ENCODE data around the gene LYRM7. TPM values are rescaled to one million over a fixed set of nuclear protein-coding genes. Genes with fewer than 3 reads are reported as not detected.

LYRM7 gene
- total RNA-seq, 1 donor from 2014 or later = 6.1 TPM

DNA sequence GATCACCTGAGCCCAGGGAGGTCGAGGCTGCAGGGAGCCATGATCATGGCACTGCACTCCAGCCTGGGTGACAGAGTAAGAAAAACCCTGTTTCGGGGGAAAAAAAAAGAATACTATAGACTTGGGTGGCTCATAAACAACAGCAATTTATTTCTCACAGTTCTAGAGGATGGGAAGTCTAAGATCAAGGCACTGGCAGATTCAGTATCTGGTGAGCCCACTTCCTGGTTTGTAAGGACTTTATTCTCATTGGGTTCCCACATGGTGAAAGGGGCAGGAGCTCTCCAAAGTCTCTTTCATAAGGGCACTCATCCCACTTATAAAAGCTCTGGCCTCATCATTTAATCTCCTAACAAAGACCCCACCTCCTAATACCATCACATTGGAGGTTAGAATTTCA is 14.4 kb upstream of the LYRM7 start:
- Mint-ChIP-seq H3K4me1 (ENCODE audit: low read depth) (peaks cover 2% of the 10 kb centered on the region), H3K27me3 (no peaks in the 10 kb centered on the region), H3K9me3 (ENCODE audit: low read depth) (no peaks in the 10 kb centered on the region), H3K4me3 (ENCODE audit: low read depth) (no peak overlapping the region), H3K36me3 (ENCODE audit: insufficient read depth) (peaks cover 11% of the 10 kb centered on the region), H3K27ac (no peak overlapping the region)
- TF ChIP-seq, protein P1, sequence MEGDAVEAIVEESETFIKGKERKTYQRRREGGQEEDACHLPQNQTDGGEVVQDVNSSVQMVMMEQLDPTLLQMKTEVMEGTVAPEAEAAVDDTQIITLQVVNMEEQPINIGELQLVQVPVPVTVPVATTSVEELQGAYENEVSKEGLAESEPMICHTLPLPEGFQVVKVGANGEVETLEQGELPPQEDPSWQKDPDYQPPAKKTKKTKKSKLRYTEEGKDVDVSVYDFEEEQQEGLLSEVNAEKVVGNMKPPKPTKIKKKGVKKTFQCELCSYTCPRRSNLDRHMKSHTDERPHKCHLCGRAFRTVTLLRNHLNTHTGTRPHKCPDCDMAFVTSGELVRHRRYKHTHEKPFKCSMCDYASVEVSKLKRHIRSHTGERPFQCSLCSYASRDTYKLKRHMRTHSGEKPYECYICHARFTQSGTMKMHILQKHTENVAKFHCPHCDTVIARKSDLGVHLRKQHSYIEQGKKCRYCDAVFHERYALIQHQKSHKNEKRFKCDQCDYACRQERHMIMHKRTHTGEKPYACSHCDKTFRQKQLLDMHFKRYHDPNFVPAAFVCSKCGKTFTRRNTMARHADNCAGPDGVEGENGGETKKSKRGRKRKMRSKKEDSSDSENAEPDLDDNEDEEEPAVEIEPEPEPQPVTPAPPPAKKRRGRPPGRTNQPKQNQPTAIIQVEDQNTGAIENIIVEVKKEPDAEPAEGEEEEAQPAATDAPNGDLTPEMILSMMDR (IDR thresholded peaks at IDR 0.05; ENCODE audit: unreplicated experiment) = no peak
- DNase-seq (ENCODE audit: low spot score, unreplicated experiment) = no peak

DNA sequence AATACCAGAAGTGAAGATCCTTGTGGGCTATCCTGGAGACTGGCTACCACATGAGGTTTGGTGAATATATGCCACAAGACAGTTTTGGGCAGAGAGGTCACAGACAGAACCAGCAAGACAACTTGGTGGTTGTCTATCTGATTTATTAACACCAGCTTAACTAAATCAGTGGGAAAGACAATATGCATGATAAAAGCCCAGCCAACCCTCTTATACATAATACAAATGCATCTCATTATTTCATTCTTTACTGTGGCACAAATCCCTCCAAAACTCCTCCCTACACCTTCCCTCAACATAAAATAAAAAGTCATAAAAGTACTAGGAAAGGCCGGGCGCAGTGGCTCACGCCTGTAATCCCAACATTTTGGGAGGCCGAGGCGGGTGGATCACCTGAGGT is 13.8 kb upstream of the LYRM7 start:
- H3K27me3 Mint-ChIP-seq = no peaks in the 10 kb centered on the region

DNA sequence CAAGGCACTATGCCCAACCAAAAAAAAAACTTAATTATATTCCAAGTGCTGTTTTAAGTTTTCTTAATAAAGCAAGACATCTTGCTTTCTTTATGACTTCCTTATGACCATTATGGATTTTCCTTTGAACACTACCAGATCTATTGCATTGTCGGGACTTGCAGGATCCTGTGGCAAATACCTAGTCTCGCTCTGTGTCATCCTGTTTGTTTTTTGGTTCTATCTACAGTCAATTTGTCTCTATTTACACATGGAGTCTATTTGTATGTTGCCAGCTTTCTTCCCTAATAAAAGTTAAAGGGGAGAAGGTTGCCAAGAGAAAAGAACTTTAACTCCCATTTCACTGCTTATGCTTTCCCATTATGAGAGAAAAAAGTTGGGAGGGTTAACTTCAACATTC is 10.6 kb upstream of the LYRM7 start:
- TF ChIP-seq, protein P1 (IDR thresholded peaks at IDR 0.05; ENCODE audit: unreplicated experiment) = no peak
- Mint-ChIP-seq H3K4me3 (ENCODE audit: low read depth) (no peak overlapping the region), H3K9me3 (ENCODE audit: low read depth) (no peaks in the 10 kb centered on the region), H3K27me3 (no peaks in the 10 kb centered on the region), H3K36me3 (ENCODE audit: insufficient read depth) (peaks cover 24% of the 10 kb centered on the region), H3K4me1 (ENCODE audit: low read depth) (peaks cover 9% of the 10 kb centered on the region), H3K27ac (peak overlapping the region; percentile 6)
- no peak for DNase-seq (ENCODE audit: low spot score, unreplicated experiment)

More for the DNA sequence above, 13.8 kb upstream of the LYRM7 start:
- no peaks in the 10 kb centered on the region for H3K9me3 Mint-ChIP-seq (ENCODE audit: low read depth)
- no peak overlapping the region for H3K4me3 Mint-ChIP-seq (ENCODE audit: low read depth)
- H3K4me1 Mint-ChIP-seq (ENCODE audit: low read depth) = peaks cover 2% of the 10 kb centered on the region
- H3K27ac Mint-ChIP-seq = no peak overlapping the region
- TF ChIP-seq, protein P1 (IDR thresholded peaks at IDR 0.05; ENCODE audit: unreplicated experiment) = no peak
- H3K36me3 Mint-ChIP-seq (ENCODE audit: insufficient read depth) = peaks cover 15% of the 10 kb centered on the region
- no peak for DNase-seq (ENCODE audit: low spot score, unreplicated experiment)

DNA sequence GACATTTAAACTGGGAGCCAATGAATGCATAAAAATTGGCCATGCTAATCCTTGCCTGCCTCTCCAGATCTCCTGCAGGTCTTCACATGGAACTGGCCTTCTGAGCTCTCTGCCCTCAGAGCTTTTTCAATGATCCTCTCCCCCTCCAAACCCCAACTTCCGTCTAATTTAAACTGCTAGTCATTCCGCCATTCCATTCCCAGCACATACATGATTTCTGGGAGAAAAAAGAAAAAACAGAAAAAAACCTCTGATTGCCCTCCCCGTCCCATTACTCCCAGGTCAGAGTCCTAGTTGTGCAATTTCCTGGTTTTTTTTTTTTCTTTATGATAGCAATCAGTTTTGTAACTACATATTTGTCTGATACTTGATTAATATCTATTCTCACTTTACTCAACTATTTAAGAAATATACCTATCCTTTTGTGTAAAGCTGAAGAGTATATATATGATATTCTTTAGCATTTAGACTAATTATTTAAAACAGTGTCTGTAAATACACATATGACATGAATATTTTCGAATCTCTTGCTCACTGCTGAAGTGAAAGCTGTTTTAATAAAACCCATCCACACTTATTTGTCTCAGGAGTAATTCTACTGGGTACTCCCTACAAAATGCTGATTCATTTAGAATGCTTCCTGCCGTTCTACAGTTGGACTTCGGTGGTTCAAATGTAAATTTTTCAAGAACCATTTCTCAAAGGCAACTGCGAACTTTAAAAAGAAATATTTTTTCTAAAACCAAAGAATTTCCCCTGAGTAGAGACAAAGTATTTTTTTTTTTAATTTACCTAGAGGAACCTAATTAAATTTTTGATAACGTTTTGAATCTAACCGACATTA is 7.2 kb upstream of the LYRM7 start:
- TF ChIP-seq, protein P1 (IDR thresholded peaks at IDR 0.05; ENCODE audit: unreplicated experiment) = no peak

DNA sequence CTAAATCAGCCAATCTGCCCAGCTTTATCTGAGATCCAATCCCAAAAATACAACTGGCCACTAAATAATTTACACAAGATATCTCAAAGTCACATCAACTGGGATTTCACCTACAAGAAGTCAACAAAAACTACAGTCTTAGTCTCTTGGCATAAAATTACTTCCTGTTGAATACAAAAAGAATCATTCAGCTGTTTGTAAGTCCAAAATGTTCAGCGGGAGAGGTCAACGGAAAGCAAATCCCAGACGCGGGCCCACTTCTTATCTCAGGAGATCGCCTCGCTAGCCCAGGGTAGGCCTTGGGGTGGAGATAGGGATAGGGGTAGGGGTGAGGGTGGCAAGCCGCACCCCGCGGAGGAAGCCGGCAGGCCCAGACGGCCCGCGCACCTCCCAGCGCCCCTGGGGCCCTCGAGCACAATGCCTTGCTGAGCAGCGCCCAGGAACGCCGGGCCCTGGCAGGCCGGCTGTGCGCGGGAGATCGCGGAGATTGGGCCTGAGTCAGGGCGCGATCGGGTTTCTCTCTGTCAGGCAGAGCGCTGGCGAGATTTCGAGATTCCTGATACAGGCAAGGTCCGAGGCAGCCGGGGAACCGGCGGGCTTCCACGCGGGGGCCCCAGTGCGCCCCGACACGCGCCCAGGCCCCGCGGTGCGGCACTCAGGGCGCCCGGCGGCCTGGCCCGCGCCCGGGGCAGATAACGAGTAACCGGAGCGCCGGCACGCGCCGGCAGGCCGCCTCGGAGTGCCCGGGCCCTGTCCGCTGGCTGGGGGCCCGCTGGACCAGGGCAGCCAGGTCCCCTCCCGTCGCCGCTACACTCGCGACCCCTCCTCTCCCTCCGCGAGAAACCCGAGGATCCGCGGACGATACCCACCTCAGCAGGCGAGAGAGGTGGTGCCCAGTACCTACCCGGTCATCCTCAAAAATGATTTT is 6.3 kb upstream of the LYRM7 start:
- DNase-seq (ENCODE audit: low spot score, unreplicated experiment) = peak; percentile 46
- Mint-ChIP-seq H3K27me3 (no peaks in the 10 kb centered on the region), H3K4me1 (ENCODE audit: low read depth) (peaks cover 10% of the 10 kb centered on the region), H3K9me3 (ENCODE audit: low read depth) (no peaks in the 10 kb centered on the region), H3K27ac (peak overlapping the region; percentile 99), H3K36me3 (ENCODE audit: insufficient read depth) (peaks cover 18% of the 10 kb centered on the region), H3K4me3 (ENCODE audit: low read depth) (peak overlapping the region; percentile 93)
- TF ChIP-seq, protein P1 (IDR thresholded peaks at IDR 0.05; ENCODE audit: unreplicated experiment) = peak; percentile 15

More for the DNA sequence above, 7.2 kb upstream of the LYRM7 start:
- peaks cover 23% of the 10 kb centered on the region for H3K36me3 Mint-ChIP-seq (ENCODE audit: insufficient read depth)
- peak overlapping the region; percentile 84 for H3K4me3 Mint-ChIP-seq (ENCODE audit: low read depth)
- no peaks in the 10 kb centered on the region for H3K27me3 Mint-ChIP-seq
- DNase-seq (ENCODE audit: low spot score, unreplicated experiment) = no peak
- H3K4me1 Mint-ChIP-seq (ENCODE audit: low read depth) = peaks cover 10% of the 10 kb centered on the region
- H3K27ac Mint-ChIP-seq = peak overlapping the region; percentile 98
- H3K9me3 Mint-ChIP-seq (ENCODE audit: low read depth) = no peaks in the 10 kb centered on the region

All from progenitor cell of endocrine pancreas (in vitro differentiated cells).